Fibroblast of lung (primary cell): ENCODE data around the gene NOM1. TPM values are rescaled to one million over a fixed set of nuclear protein-coding genes. Genes with fewer than 3 reads are reported as not detected.

Experiments
- DNase-seq, 2 donors: peaks; one replicate each; pipeline versions ENCODE4 v3.0.0 to v3.0.0-alpha.2; 2010; ENCODE audit warnings: low read depth in 2 of 2
- H2AFZ ChIP-seq: 2 replicates; pipeline ENCODE4 v1.5.1; 2012; ENCODE audit warnings: low read length, control low read depth, inconsistent platforms
- H3K27ac ChIP-seq: 2 replicates; pipeline ENCODE4 v1.5.1; 2011; ENCODE audit warnings: low read length, control low read depth; ENCODE audit not compliant: insufficient read depth
- H3K27me3 ChIP-seq: 2 replicates; pipeline ENCODE4 v1.5.1; 2011; ENCODE audit warnings: mild to moderate bottlenecking, low read length; ENCODE audit not compliant: control insufficient read depth, insufficient read depth
- H3K36me3 ChIP-seq: 2 replicates; pipeline ENCODE4 v1.5.1; 2011; ENCODE audit warnings: low read length; ENCODE audit not compliant: control insufficient read depth, insufficient read depth
- H3K4me1 ChIP-seq: 2 replicates; pipeline ENCODE4 v1.5.1; 2011; ENCODE audit warnings: low read length; ENCODE audit not compliant: control insufficient read depth, insufficient read depth; ENCODE audit errors: extremely low read depth
- H3K4me2 ChIP-seq: 2 replicates; pipeline ENCODE4 v1.5.1; 2011; ENCODE audit warnings: low read length, control low read depth; ENCODE audit not compliant: insufficient read depth; ENCODE audit errors: extremely low read depth
- H3K4me3 ChIP-seq, 4 experiments: fragments of 200-600 bp in 1 of 4; sonication (generic) in 1 of 4; replicated peaks in 1 of 4; 2 replicates each; pipeline ENCODE4 v1.5.1; 2011 to 2016; ENCODE audit warnings: low read length in 4 of 4, low read depth in 3 of 4, mild to moderate bottlenecking in 3 of 4, control low read depth in 2 of 4, inconsistent platforms in 1 of 4, mixed read lengths in 1 of 4; ENCODE audit not compliant: insufficient read depth in 1 of 4; ENCODE audit errors: control extremely low read depth in 1 of 4
- H3K79me2 ChIP-seq: 2 replicates; pipeline ENCODE4 v1.5.1; 2012; ENCODE audit warnings: mild to moderate bottlenecking, low read length, inconsistent platforms; ENCODE audit not compliant: control insufficient read depth, insufficient read depth
- H3K9ac ChIP-seq: 2 replicates; pipeline ENCODE4 v1.5.1; 2011; ENCODE audit warnings: mild to moderate bottlenecking, low read length, control low read depth; ENCODE audit not compliant: insufficient read depth
- H3K9me3 ChIP-seq: 2 replicates; pipeline ENCODE4 v1.5.1; 2012; ENCODE audit warnings: low read depth, low read length; ENCODE audit not compliant: control insufficient read depth, insufficient read depth
- H4K20me1 ChIP-seq: 2 replicates; pipeline ENCODE4 v1.5.1; 2011; ENCODE audit warnings: low read length; ENCODE audit not compliant: control insufficient read depth, insufficient read depth; ENCODE audit errors: extremely low read depth
- CTCF ChIP-seq, 2 donors: IDR thresholded peaks in 1 of 2; conservative IDR thresholded peaks in 1 of 2; 1 replicate in 1 of 2; 2 replicates in 1 of 2; pipeline ENCODE4 v1.5.1; 2011 to 2012; ENCODE audit warnings: low read length in 2 of 2, control low read depth in 1 of 2, inconsistent platforms in 1 of 2, low read depth in 1 of 2, mild to moderate bottlenecking in 1 of 2
- EZH2 ChIP-seq: IDR thresholded peaks from 2 replicates; pipeline ENCODE4 v1.5.1; 2012; ENCODE audit warnings: low read length, control low read depth, mild to moderate bottlenecking; ENCODE audit errors: missing control alignments
- polyA plus RNA-seq, 2 donors: library from polyadenylated mRNA; depleted of rRNA in 1 of 2; stranded (reverse) in 1 of 2; unstranded in 1 of 2; fragments of >200 nt; gene quantifications; 2 replicates each; pipeline ENCODE4 v1.2.1, GENCODE V29; 2011 to 2012; ENCODE audit warnings: missing spikeins in 1 of 2
- total RNA-seq: library from RNA; depleted of rRNA; stranded (reverse); fragments of >200 nt; gene quantifications from 2 replicates; pipeline ENCODE4 v1.2.1, GENCODE V29; 2014

NOM1 gene
- total and polyA plus RNA-seq, 2 donors (not counting 1 experiment from before 2014, with no cell fraction given): 5.6 to 13.9 TPM

DNA sequence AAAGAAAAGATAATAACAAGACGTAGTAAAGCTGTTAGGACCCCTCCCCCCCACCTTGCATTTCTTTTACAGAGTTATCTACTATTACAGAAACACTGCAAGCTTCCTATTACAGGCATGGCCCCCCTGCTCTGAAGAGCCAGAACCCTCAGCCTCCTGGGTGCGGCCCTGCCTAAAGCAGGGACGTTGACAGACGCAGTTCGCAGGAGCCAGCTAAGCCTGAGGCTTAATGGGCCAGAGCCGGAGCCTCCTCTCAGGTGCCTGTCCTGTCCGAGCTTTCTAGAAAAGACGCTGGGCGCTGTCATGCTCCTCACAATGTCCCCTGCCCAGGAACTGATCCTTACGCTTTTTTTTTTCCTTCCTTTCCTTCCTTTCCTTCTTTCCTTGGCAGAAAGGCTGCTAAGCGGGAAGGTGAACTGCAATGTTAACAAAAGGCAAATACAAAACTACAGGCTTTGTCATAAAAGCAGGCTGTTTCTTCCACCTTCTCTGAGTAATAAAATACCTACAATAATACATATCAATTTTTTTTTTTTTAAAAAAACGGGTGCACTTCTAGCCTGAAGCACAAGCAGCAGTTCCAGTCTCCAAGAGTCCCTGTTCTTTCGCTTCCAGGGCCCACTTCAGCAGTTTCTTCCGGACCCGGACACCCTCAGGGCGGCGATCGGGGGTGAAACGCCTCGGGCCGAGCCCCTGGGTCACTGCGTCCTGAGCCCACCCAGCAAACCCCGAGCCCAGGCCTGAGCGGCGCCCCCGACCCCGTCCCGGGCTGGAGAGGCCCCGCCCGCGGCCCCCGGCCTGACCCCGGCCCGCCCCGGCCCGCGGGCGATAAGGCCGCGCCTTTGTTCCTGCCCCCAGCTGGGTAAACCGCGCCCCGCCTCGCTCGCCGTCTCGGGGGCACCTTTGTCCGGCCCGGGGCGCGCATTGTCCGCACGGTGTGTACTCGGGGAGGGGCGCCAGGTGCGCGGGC lies 49.8 kb downstream of the NOM1 start:
- no peak overlapping the region for H2AFZ ChIP-seq
- H3K9me3 ChIP-seq: no peaks in the 10 kb centered on the region
- no peak overlapping the region for H3K4me3 ChIP-seq
- peaks cover 43% of the 10 kb centered on the region for H3K27me3 ChIP-seq
- no peaks in the 10 kb centered on the region for H3K36me3 ChIP-seq
- peak; percentile 76 for TF ChIP-seq EZH2
- no peak for TF ChIP-seq CTCF (conservative IDR thresholded peaks at IDR 0.05 in 1 of 2, IDR thresholded peaks at IDR 0.05 in 1 of 2; ENCODE audit: low read depth in 1 of 2, low read length in 2 of 2)
- DNase-seq: no peak
- H4K20me1 ChIP-seq: no peaks in the 10 kb centered on the region
- H3K27ac ChIP-seq: no peak overlapping the region
- H3K4me2 ChIP-seq: no peak overlapping the region
- H3K79me2 ChIP-seq: no peaks in the 10 kb centered on the region
- no peaks in the 10 kb centered on the region for H3K4me1 ChIP-seq
- H3K9ac ChIP-seq: no peak overlapping the region

DNA sequence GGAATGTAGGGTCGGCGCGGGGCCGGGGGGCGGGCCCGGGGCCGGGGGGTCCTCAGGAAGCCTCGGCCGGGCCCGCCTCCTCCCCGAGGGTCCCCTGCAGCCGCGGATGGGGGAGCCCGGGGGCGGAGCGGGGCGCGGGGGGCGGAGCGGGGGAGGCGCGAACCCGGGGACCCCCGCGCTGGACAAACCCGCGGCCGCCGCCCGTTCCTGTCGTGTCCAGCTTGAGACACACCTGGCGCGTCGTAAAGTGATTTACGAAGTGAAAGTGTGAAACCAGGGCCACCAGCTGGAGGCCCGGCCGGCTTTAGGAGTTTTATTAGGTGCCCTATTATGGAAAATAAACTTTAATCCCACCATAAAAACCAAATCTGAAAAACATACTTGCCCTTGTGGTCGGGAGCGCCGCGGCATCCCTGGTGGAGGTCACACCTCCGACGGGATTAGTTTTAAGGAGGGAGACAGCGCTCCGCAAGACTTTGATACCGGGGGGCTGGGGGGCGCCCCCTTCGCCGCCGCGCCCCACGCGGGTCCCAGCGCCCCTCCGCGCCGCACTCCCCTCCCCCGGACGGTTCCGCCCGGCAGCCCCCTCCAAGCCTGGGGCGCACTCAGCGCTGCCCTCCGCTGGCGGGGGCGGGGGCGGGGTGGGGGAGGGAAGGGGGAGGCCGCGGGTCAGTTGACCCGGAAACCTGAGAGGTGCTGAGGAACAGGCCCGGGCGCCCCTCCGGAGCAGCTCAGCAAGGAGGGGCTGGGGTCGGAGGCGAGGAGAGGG lies 50.6 kb downstream of the NOM1 start:
- Histone ChIP-seq H3K27me3 (peaks cover 51% of the 10 kb centered on the region), H3K4me2 (no peak overlapping the region), H3K9ac (no peak overlapping the region), H4K20me1 (no peaks in the 10 kb centered on the region), H3K36me3 (no peaks in the 10 kb centered on the region), H2AFZ (no peak overlapping the region), H3K9me3 (no peaks in the 10 kb centered on the region), H3K79me2 (no peaks in the 10 kb centered on the region), H3K4me1 (no peaks in the 10 kb centered on the region), H3K27ac (no peak overlapping the region), H3K4me3 (peak overlapping the region in 2 of 4 experiments; percentile 39 to 40)
- no peak for DNase-seq
- no peak for TF ChIP-seq CTCF (conservative IDR thresholded peaks at IDR 0.05 in 1 of 2, IDR thresholded peaks at IDR 0.05 in 1 of 2; ENCODE audit: low read depth in 1 of 2, low read length in 2 of 2)
- TF ChIP-seq EZH2: peak; percentile 63
